ENCODE measurements around the gene RPL29. TPM values are rescaled to one million over a fixed set of nuclear protein-coding genes. Genes with fewer than 3 reads are reported as not detected.

Gene RPL29
- total and polyA plus RNA-seq, 2 of the 13 experiments (the other 11 are each of a cell fraction or from before 2014, with no cell fraction given), result 1,348 to 2,263 TPM

DNA sequence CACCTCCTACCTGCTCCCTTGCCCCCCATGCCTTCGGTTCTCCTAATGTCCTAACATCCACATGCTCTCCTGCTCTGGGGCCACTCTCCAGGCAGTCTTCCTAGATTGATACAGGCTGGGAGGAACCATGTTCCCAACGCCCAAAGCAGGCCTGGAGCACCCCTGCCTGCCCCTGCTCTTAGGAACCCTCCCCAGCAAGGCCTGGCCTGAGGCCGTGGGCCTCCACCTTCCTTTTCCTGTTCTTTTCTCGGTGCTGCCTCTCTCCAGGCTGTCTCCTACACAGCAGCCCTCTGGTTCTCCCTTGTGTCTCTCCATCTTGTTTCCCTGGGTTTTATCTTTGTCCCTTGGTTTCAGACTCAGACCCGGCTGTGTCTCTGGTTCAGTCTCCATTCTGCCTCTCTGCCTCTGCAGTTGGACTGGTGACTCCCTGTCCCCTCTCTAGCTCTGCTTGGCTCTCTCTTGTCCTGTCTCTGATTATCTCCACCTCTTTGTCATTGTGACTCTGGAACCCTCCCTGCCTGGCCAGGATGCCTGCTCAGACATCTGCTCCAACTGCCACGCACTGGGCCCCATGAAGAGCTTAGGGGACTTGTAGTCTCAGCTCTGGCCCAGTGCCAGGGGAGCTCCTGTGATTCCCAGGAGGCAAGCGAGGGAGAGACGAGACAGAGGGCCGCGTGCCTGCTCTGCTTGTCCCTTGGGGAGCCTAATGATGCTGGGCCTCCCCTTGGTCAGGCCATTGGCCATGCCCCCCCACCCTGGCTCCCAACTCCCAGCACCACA, 26.0 kb upstream of the RPL29 start:
- POLR2A ChIA-PET, result no interaction called here
- Histone ChIP-seq H3K4me3 (replicated peaks in 1 of 3; ENCODE audit: insufficient read depth in 1 of 3, low read depth in 2 of 3, low read length in 3 of 3) (no peak overlapping the region), H4K20me1 (ENCODE audit: insufficient read depth, low read length) (no peaks in the 10 kb centered on the region), H3K9ac (ENCODE audit: insufficient read depth, low read depth, low read length) (no peak overlapping the region), H3K27ac (ENCODE audit: extremely low read length, insufficient read depth, low read length) (no peak overlapping the region), H3K4me2 (ENCODE audit: low read depth, low read length) (no peak overlapping the region), H3K4me1 (ENCODE audit: insufficient read depth, low read length) (peaks cover 61% of the 10 kb centered on the region), H3K36me3 (replicated peaks in 1 of 2; ENCODE audit: control insufficient read depth in 1 of 2, insufficient read depth in 2 of 2, low read length in 2 of 2) (no peaks in the 10 kb centered on the region), H3K27me3 (ENCODE audit: control insufficient read depth in 1 of 2, insufficient read depth in 2 of 2, low read length in 2 of 2) (peaks cover 0 to 70% of the 10 kb centered on the region in 2 experiments; a peak in 4 of 5 replicates), H3K79me2 (ENCODE audit: insufficient read depth, low read length) (no peaks in the 10 kb centered on the region), H2AFZ (ENCODE audit: low read length) (no peak overlapping the region), H3K9me3 (ENCODE audit: low read length) (no peaks in the 10 kb centered on the region)
- 27% methylated on average over 6 of the region's 10 CpGs for WGBS (ENCODE audit: low lambda C conversion rate)
- intact Hi-C loops (cut with micrococcal nuclease; ENCODE audit: unreplicated experiment) (no loop called here), in situ Hi-C loops (cut with HindIII; ENCODE audit: extremely low pct_ligation_motif_present, low pct_unique_long_range_greater_than_20kb) (no loop called here)
- BruUV-seq (replicated peaks), result no TSS peak
- DNase-seq (ENCODE audit: low spot score), result no peak
- no peak for ATAC-seq
- FAIRE-seq, result no peak
- CTCF ChIA-PET (ENCODE audit: low intra/inter-chr PET ratio, low total read pairs), result no interaction called here
- TF ChIP-seq ZFP36L2 (CRISPR knock-in tag; IDR thresholded peaks at IDR 0.05), result no peak
- TF ChIP-seq, protein P1, sequence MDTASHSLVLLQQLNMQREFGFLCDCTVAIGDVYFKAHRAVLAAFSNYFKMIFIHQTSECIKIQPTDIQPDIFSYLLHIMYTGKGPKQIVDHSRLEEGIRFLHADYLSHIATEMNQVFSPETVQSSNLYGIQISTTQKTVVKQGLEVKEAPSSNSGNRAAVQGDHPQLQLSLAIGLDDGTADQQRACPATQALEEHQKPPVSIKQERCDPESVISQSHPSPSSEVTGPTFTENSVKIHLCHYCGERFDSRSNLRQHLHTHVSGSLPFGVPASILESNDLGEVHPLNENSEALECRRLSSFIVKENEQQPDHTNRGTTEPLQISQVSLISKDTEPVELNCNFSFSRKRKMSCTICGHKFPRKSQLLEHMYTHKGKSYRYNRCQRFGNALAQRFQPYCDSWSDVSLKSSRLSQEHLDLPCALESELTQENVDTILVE (CRISPR knock-in tag; IDR thresholded peaks at IDR 0.05), result no peak
- TF ChIP-seq, protein P2, sequence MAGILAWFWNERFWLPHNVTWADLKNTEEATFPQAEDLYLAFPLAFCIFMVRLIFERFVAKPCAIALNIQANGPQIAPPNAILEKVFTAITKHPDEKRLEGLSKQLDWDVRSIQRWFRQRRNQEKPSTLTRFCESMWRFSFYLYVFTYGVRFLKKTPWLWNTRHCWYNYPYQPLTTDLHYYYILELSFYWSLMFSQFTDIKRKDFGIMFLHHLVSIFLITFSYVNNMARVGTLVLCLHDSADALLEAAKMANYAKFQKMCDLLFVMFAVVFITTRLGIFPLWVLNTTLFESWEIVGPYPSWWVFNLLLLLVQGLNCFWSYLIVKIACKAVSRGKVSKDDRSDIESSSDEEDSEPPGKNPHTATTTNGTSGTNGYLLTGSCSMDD (CRISPR knock-in tag; IDR thresholded peaks at IDR 0.05), result no peak
- TF ChIP-seq KDM5A (IDR thresholded peaks at IDR 0.05; ENCODE audit: borderline replicate concordance, low read length), result no peak
- no peak for TF ChIP-seq ZNF720 (CRISPR knock-in tag; IDR thresholded peaks at IDR 0.05)
- TF ChIP-seq, protein P3, sequence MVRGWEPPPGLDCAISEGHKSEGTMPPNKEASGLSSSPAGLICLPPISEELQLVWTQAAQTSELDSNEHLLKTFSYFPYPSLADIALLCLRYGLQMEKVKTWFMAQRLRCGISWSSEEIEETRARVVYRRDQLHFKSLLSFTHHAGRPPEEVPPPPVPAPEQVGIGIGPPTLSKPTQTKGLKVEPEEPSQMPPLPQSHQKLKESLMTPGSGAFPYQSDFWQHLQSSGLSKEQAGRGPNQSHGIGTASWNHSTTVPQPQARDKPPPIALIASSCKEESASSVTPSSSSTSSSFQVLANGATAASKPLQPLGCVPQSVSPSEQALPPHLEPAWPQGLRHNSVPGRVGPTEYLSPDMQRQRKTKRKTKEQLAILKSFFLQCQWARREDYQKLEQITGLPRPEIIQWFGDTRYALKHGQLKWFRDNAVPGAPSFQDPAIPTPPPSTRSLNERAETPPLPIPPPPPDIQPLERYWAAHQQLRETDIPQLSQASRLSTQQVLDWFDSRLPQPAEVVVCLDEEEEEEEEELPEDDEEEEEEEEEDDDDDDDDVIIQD (CRISPR knock-in tag; IDR thresholded peaks at IDR 0.05; ENCODE audit: low read depth), result no peak
- TF ChIP-seq CCAR2 (optimal IDR thresholded peaks at IDR 0.05; ENCODE audit: low read depth, low read length), result no peak
- no peak for TF ChIP-seq ZFP62 (CRISPR knock-in tag; IDR thresholded peaks at IDR 0.05)
- TF ChIP-seq ZNF205 (CRISPR knock-in tag; IDR thresholded peaks at IDR 0.05), result no peak
- TF ChIP-seq FIP1L1 (IDR thresholded peaks at IDR 0.05; ENCODE audit: borderline replicate concordance, insufficient read depth, low read depth, low read length), result no peak
- TF ChIP-seq TEAD2 (CRISPR knock-in tag; IDR thresholded peaks at IDR 0.05), result no peak
- no peak for TF ChIP-seq TP53 (CRISPR knock-in tag; conservative IDR thresholded peaks at IDR 0.05)
- no peak for TF ChIP-seq STAT5B (CRISPR knock-in tag; IDR thresholded peaks at IDR 0.05)
- TF ChIP-seq ZNF232 (CRISPR knock-in tag; IDR thresholded peaks at IDR 0.05; ENCODE audit: borderline replicate concordance), result no peak
- no peak for TF ChIP-seq DNMT1 (CRISPR knock-in tag; IDR thresholded peaks at IDR 0.05)
- TF ChIP-seq, protein P4, sequence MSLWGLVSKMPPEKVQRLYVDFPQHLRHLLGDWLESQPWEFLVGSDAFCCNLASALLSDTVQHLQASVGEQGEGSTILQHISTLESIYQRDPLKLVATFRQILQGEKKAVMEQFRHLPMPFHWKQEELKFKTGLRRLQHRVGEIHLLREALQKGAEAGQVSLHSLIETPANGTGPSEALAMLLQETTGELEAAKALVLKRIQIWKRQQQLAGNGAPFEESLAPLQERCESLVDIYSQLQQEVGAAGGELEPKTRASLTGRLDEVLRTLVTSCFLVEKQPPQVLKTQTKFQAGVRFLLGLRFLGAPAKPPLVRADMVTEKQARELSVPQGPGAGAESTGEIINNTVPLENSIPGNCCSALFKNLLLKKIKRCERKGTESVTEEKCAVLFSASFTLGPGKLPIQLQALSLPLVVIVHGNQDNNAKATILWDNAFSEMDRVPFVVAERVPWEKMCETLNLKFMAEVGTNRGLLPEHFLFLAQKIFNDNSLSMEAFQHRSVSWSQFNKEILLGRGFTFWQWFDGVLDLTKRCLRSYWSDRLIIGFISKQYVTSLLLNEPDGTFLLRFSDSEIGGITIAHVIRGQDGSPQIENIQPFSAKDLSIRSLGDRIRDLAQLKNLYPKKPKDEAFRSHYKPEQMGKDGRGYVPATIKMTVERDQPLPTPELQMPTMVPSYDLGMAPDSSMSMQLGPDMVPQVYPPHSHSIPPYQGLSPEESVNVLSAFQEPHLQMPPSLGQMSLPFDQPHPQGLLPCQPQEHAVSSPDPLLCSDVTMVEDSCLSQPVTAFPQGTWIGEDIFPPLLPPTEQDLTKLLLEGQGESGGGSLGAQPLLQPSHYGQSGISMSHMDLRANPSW (CRISPR knock-in tag; IDR thresholded peaks at IDR 0.05; ENCODE audit: borderline replicate concordance), result no peak
- TF ChIP-seq CEBPB (IDR thresholded peaks at IDR 0.05; ENCODE audit: borderline replicate concordance, low read depth, low read length), result no peak
- TF ChIP-seq NAIF1 (CRISPR knock-in tag; IDR thresholded peaks at IDR 0.05; ENCODE audit: borderline replicate concordance), result no peak
- TF ChIP-seq DNMT3B (CRISPR knock-in tag; conservative IDR thresholded peaks at IDR 0.05), result no peak

Measured in HepG2 (cell line).